Measurements from ENCODE around the gene TAF11. TPM values are rescaled to one million over a fixed set of nuclear protein-coding genes. Genes with fewer than 3 reads are reported as not detected.
A peak's percentile ranks its signal among the peaks of the same experiment; 100 is the strongest.

Gene TAF11
- total RNA-seq, 1 experiment from 2014 or later: 44.1 TPM

DNA sequence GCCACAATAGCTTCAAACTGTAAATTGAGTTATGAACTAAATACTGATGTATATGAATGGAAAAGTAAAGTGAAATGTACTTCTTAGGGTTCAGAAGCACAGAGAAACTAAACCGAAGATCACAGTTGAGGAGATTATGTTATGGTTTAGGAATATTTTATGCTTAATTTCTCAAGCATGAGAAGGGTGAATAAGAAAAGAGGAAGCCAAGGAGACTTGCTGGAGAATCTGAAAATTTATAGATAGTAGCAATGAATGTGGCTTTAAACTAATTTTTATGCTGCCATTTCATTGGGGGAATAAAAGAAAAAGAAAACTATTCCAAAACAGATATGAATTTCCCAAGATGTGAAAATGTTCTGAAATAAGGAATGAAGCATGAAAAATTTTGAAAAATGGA is 6.9 kb upstream of the TAF11 start (continued):
- TF ChIP-seq ZNF121 (CRISPR knock-in tag; IDR thresholded peaks at IDR 0.05): no peak
- TF ChIP-seq, protein P1, sequence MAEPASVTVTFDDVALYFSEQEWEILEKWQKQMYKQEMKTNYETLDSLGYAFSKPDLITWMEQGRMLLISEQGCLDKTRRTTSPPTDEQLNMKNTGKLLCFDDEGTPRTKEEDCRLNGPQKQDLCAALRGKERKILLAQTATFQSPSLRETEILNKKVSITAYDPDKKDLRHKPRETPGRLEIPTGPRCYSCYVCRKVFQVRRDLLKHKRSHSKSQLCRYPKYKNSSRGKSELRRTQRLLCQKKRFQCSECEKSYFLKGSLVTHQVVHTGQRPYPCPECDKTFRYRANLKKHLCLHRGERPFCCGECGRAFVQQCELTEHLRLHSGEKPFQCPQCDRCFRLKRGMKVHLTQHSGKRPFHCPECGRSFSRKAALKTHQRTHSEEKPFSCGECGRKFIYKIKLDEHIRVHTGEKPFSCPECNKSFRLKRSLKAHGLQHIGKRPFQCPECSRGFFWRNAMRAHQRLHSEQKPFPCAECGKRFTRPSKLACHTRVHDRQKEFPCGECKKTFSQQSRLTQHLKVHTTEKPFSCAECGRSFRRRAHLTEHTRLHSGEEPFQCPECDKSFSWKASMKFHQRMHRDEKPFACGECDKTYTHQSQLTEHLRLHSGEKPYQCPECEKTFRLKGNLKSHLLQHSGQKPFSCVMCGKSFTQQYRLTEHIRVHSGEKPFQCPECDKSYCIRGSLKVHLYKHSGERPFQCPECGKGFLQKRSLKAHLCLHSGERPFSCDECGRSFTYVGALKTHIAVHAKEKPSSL (CRISPR knock-in tag; conservative IDR thresholded peaks at IDR 0.05): no peak
- TF ChIP-seq ZNF219 (CRISPR knock-in tag; IDR thresholded peaks at IDR 0.05; ENCODE audit: borderline replicate concordance): no peak
- TF ChIP-seq MYBL2 (CRISPR knock-in tag; IDR thresholded peaks at IDR 0.05): no peak
- TF ChIP-seq TEAD4 (CRISPR knock-in tag; IDR thresholded peaks at IDR 0.05): no peak
- TF ChIP-seq RORB (CRISPR knock-in tag; IDR thresholded peaks at IDR 0.05): no peak

DNA sequence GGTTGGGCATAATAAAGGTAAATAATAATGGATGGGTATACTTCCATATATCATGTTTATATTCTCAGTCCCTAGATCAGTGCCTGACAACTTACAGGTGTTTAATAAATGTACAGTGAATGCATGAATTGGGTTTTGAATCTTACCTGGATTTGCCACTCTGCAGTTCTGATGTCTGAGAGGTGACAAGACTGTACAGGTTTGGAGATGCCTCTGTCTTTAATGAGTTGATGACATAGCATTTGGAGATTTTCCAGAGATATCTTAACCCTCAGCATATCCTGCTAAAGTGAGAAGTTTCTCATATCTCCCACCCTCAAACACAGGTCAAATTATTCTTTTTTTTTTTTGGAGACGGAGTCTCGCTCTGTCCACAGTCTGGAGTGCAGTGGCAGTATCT is 3.5 kb upstream of the TAF11 start:
- ChIA-PET POLR2A (no interaction called here), CTCF (interaction anchor here (1.2 to 1.8 kb wide), 3 partner anchors 82 to 431 kb away, joined by 3 to 5 read pairs (median 4); no protein-coding TSS in a partner anchor)
- no peaks in the 10 kb centered on the region for H3K9me3 Mint-ChIP-seq
- TF ChIP-seq, protein P2, sequence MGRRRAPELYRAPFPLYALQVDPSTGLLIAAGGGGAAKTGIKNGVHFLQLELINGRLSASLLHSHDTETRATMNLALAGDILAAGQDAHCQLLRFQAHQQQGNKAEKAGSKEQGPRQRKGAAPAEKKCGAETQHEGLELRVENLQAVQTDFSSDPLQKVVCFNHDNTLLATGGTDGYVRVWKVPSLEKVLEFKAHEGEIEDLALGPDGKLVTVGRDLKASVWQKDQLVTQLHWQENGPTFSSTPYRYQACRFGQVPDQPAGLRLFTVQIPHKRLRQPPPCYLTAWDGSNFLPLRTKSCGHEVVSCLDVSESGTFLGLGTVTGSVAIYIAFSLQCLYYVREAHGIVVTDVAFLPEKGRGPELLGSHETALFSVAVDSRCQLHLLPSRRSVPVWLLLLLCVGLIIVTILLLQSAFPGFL (CRISPR knock-in tag; IDR thresholded peaks at IDR 0.05; ENCODE audit: borderline replicate concordance): no peak
- no peak for TF ChIP-seq ATF1 (CRISPR knock-in tag; IDR thresholded peaks at IDR 0.05)
- no peak for TF ChIP-seq NR2C2 (CRISPR knock-in tag; IDR thresholded peaks at IDR 0.05)
- no peak for TF ChIP-seq SOX15 (CRISPR knock-in tag; IDR thresholded peaks at IDR 0.05)
- TF ChIP-seq ZNF121 (CRISPR knock-in tag; IDR thresholded peaks at IDR 0.05): no peak
- TF ChIP-seq FOXK1 (CRISPR knock-in tag; IDR thresholded peaks at IDR 0.05): no peak
- ATAC-seq (no peak), DNase-seq (ENCODE audit: low spot score) (no peak)
- H3K27ac Mint-ChIP-seq: no peak overlapping the region
- H3K27me3 Mint-ChIP-seq (ENCODE audit: low read depth): no peaks in the 10 kb centered on the region
- peak overlapping the region; percentile 100; the same call in 1 of the 2 replicates for H3K4me3 Mint-ChIP-seq
- peaks cover 24% of the 10 kb centered on the region for H3K4me1 Mint-ChIP-seq
- peaks cover 3% of the 10 kb centered on the region; the same call in 1 of the 2 replicates for H3K36me3 Mint-ChIP-seq

DNA sequence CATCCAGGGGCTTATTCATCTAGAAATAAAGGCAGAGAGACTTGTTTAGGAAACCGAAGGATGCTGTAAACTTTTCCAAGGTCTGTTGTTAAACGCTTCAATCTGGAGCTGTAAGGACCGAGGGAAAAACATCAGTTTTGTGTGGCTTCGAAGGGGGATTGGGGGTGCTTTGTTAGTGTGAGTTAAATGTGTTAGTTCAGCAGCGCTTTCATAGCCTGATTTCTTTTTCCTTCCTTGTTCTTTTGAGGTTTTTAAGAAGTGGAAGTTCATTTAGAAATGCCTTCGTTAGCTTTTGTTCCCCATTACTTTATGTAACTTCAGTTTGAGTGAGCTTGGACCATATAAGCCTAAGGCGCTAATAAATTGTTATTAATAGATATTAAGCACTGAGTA is 2.7 kb upstream of the TAF11 start:
- POLR2A ChIA-PET: no interaction called here
- Mint-ChIP-seq H3K27me3 (ENCODE audit: low read depth) (no peaks in the 10 kb centered on the region), H3K4me3 (peak overlapping the region; percentile 100), H3K9me3 (no peaks in the 10 kb centered on the region), H3K4me1 (peaks cover 24% of the 10 kb centered on the region), H3K36me3 (peaks cover 3% of the 10 kb centered on the region; the same call in 1 of the 2 replicates), H3K27ac (peak overlapping the region; percentile 55; the same call in 1 of the 2 replicates)
- TF ChIP-seq, protein P3, sequence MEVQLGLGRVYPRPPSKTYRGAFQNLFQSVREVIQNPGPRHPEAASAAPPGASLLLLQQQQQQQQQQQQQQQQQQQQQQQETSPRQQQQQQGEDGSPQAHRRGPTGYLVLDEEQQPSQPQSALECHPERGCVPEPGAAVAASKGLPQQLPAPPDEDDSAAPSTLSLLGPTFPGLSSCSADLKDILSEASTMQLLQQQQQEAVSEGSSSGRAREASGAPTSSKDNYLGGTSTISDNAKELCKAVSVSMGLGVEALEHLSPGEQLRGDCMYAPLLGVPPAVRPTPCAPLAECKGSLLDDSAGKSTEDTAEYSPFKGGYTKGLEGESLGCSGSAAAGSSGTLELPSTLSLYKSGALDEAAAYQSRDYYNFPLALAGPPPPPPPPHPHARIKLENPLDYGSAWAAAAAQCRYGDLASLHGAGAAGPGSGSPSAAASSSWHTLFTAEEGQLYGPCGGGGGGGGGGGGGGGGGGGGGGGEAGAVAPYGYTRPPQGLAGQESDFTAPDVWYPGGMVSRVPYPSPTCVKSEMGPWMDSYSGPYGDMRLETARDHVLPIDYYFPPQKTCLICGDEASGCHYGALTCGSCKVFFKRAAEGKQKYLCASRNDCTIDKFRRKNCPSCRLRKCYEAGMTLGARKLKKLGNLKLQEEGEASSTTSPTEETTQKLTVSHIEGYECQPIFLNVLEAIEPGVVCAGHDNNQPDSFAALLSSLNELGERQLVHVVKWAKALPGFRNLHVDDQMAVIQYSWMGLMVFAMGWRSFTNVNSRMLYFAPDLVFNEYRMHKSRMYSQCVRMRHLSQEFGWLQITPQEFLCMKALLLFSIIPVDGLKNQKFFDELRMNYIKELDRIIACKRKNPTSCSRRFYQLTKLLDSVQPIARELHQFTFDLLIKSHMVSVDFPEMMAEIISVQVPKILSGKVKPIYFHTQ (CRISPR knock-in tag; IDR thresholded peaks at IDR 0.05): no peak
- TF ChIP-seq JUN (CRISPR knock-in tag; IDR thresholded peaks at IDR 0.05): no peak
- TF ChIP-seq, protein P2 (CRISPR knock-in tag; IDR thresholded peaks at IDR 0.05; ENCODE audit: borderline replicate concordance): no peak
- no peak for ATAC-seq
- CTCF ChIA-PET: interaction anchor here (1.5 to 1.8 kb wide), 2 partner anchors 96 to 430 kb away, joined by 3 to 5 read pairs; no protein-coding TSS in a partner anchor
- DNase-seq (ENCODE audit: low spot score): no peak
